Fibroblast of skin of left biceps (primary cell): ENCODE results near the gene ELMO1.

ENCODE experiments used
- DNase-seq, 2 experiments: peaks; one replicate each; pipeline ENCODE4 v3.0.0-alpha.2; 2013; ENCODE audit warnings: low read depth in 2 of 2

Gene ELMO1

GRCh38 chr7:37448636-37449361, at the start of gene ELMO1:
TSS of gene ELMO1 (minus strand) at chr7:37448864. CDS start at chr7:37342690, 106,174 bp downstream.
- peak in 1 of 2 experiments; percentile 1 for DNase-seq

- DNase-seq: no peak
Measured at GRCh38 chr7:37497576-37497975, 48.9 kb upstream of the ELMO1 start.

- DNase-seq: peak in 1 of 2 experiments; percentile 9
Measured at GRCh38 chr7:37495574-37496184, 47.0 kb upstream of the ELMO1 start.

GRCh38 chr7:37494926-37495325, 46.3 kb upstream of the ELMO1 start:
- DNase-seq: no peak

GRCh38 chr7:37493810-37494209, 45.1 kb upstream of the ELMO1 start:
- no peak for DNase-seq

GRCh38 chr7:37493123-37493522, 44.5 kb upstream of the ELMO1 start:
- DNase-seq: no peak

- no peak for DNase-seq
Measured at GRCh38 chr7:37491919-37492694, 43.4 kb upstream of the ELMO1 start.

GRCh38 chr7:37489703-37490102, 41.0 kb upstream of the ELMO1 start:
- DNase-seq: no peak

- DNase-seq: no peak
Measured at GRCh38 chr7:37488163-37488764, 39.6 kb upstream of the ELMO1 start.

GRCh38 chr7:37484426-37485073, 35.9 kb upstream of the ELMO1 start:
- no peak for DNase-seq

GRCh38 chr7:37483627-37484026, 35.0 kb upstream of the ELMO1 start:
- DNase-seq: no peak

GRCh38 chr7:37482953-37483352, 34.3 kb upstream of the ELMO1 start:
- DNase-seq: no peak

GRCh38 chr7:37482505-37482904, 33.8 kb upstream of the ELMO1 start:
- DNase-seq: no peak

- no peak for DNase-seq
Measured at GRCh38 chr7:37481722-37482288, 33.1 kb upstream of the ELMO1 start.

GRCh38 chr7:37481154-37481553, 32.5 kb upstream of the ELMO1 start:
- no peak for DNase-seq

GRCh38 chr7:37480041-37481031, 31.7 kb upstream of the ELMO1 start:
- DNase-seq: no peak

GRCh38 chr7:37476881-37477450, 28.3 kb upstream of the ELMO1 start:
- DNase-seq: no peak

GRCh38 chr7:37476428-37476827, 27.8 kb upstream of the ELMO1 start:
- DNase-seq: no peak

- no peak for DNase-seq
Measured at GRCh38 chr7:37475646-37476045, 27.0 kb upstream of the ELMO1 start.

GRCh38 chr7:37471619-37472018, 23.0 kb upstream of the ELMO1 start:
- DNase-seq: no peak
